ENCODE results near the gene PHETA2.

PHETA2 gene, protein sequence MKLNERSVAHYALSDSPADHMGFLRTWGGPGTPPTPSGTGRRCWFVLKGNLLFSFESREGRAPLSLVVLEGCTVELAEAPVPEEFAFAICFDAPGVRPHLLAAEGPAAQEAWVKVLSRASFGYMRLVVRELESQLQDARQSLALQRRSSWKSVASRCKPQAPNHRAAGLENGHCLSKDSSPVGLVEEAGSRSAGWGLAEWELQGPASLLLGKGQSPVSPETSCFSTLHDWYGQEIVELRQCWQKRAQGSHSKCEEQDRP

DNA sequence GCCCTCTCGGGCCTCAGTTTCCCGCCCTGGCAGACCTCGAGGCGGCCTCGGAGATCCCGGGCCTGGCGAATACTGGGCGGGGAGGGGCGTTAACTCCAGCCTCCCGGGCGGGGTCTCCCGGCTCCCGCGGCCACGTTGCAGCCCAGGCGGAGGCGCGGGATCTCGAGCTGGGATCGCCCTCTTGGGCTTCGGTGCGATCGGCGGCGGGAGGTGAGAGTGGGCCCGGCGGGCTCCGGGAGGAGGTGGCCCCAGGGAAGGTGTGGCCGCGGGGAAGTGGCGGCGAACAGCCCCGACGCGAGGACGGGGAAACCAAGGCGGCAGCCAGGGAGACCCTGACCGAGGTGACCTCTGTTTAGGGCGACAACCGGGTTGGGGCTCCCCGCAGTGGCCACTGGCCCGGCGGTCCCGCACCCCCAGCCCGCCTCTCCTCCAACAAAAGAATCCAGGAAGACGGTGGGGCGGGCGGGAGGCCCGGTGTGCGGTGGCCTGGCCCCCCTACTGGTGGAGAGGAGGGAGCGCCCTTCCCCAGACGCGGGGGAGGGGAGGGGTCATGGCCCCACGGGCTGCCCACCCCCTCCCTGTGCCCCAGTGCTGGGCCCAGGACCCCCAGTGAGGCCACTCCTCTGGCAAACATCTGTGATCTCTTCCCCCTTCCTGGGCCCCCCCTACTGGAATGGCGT, at the start of gene PHETA2:
Gene PHETA2, plus strand, starts transcription at position 117 of the 680 bp plus-strand sequence. CDS start 3,046 bp downstream, outside the sequence.
- TF ChIP-seq, protein P1, sequence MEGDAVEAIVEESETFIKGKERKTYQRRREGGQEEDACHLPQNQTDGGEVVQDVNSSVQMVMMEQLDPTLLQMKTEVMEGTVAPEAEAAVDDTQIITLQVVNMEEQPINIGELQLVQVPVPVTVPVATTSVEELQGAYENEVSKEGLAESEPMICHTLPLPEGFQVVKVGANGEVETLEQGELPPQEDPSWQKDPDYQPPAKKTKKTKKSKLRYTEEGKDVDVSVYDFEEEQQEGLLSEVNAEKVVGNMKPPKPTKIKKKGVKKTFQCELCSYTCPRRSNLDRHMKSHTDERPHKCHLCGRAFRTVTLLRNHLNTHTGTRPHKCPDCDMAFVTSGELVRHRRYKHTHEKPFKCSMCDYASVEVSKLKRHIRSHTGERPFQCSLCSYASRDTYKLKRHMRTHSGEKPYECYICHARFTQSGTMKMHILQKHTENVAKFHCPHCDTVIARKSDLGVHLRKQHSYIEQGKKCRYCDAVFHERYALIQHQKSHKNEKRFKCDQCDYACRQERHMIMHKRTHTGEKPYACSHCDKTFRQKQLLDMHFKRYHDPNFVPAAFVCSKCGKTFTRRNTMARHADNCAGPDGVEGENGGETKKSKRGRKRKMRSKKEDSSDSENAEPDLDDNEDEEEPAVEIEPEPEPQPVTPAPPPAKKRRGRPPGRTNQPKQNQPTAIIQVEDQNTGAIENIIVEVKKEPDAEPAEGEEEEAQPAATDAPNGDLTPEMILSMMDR (IDR thresholded peaks at IDR 0.05; ENCODE audit: extremely low read depth, insufficient read depth, missing control alignments), result peak; percentile 58
- in situ Hi-C loops (cut with MboI; ENCODE audit: low pct_unique_long_range_greater_than_20kb, low sequenced_read_pairs, unreplicated experiment), result loop anchor here (10.0 kb wide), 1 partner anchor 89 kb away; no protein-coding TSS in a partner anchor
- DNase-seq (ENCODE audit: low spot score), result peak; percentile 58

DNA sequence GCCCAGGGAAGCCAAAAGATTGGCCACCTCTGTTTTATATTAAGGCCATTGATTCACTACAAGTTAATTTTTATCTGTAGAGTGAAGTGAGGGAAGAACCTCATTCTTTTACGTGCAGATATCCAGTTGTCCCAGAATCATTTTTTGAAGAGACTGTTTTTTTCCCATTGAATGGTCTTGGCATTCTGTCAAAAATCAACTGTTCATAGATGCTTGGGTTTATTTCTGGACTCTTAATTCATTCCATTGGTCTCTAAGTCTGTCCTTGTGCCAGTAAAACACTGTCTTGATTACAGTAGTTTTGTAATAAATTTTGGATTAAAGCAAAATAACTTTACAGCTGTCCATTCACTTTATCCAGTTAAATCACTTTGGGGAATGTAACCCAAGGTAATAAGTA, 48.6 kb upstream of the PHETA2 start:
- in situ Hi-C loops (cut with MboI; ENCODE audit: low pct_unique_long_range_greater_than_20kb, low sequenced_read_pairs, unreplicated experiment), result no loop called here
- DNase-seq (ENCODE audit: low spot score), result no peak
- TF ChIP-seq, protein P1 (IDR thresholded peaks at IDR 0.05; ENCODE audit: extremely low read depth, insufficient read depth, missing control alignments), result no peak

DNA sequence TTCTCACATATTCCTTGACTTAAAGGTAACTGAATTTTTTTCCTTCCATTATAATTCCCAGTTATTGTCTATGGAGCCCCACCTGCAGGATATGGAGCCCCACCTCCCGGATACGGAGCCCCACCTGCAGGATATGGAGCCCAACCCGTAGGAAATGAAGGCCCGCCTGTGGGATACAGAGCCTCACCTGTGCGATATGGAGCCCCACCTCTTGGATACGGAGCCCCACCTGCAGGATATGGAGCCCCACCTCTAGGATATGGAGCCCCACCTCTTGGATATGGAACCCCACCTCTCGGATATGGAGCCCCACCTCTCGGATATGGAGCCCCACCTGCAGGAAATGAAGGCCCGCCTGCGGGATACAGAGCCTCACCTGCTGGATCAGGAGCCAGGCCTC, 47.3 kb upstream of the PHETA2 start:
- DNase-seq (ENCODE audit: low spot score), result no peak
- TF ChIP-seq, protein P1 (IDR thresholded peaks at IDR 0.05; ENCODE audit: extremely low read depth, insufficient read depth, missing control alignments), result no peak
- in situ Hi-C loops (cut with MboI; ENCODE audit: low pct_unique_long_range_greater_than_20kb, low sequenced_read_pairs, unreplicated experiment), result no loop called here

DNA sequence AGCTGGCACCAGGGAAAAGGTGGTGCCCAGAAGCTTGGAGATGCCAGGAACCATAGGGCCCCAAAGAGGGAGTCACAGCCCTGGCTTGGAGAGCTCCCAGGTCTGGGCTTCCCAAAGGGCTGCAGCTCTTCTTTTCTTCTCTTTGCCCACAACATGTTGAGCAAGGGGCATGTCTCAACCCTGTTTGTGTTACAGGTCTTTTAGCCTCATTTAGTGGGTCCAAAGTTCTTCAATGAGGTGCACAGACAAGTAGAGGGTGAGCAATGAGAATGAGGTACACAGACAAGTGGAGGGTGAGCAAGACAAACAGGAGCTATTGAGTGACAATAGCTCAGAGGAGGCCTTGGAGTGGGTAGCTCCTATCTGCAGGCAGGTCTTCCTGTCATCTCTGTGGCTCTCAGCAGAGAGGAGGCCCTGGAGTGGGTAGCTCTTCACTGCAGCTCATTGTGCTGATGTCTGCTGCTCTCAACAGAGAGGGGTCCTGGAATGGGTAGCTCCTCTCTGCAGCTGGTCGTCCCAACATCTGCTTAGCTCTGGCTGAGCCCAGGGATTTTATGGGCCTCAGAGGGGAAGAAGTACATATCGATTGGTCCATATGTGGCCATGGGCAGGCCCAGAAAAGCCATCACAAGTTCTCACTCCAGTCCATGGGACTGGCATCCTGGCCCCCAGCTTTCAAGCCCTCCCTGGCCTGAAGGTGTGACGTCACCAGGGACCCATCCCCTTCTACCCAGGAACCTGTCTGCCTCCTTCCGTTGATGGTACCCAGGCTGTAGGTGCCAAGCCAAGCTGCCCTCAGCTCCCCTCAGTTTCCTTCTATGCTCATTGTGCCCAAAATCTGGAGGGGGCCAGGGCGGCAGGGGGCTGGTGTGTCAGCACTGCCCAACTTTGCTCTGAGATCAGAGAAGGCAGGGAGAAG, 40.5 kb upstream of the PHETA2 start:
- no peak for DNase-seq (ENCODE audit: low spot score)
- TF ChIP-seq, protein P1 (IDR thresholded peaks at IDR 0.05; ENCODE audit: extremely low read depth, insufficient read depth, missing control alignments), result no peak
- in situ Hi-C loops (cut with MboI; ENCODE audit: low pct_unique_long_range_greater_than_20kb, low sequenced_read_pairs, unreplicated experiment), result no loop called here

DNA sequence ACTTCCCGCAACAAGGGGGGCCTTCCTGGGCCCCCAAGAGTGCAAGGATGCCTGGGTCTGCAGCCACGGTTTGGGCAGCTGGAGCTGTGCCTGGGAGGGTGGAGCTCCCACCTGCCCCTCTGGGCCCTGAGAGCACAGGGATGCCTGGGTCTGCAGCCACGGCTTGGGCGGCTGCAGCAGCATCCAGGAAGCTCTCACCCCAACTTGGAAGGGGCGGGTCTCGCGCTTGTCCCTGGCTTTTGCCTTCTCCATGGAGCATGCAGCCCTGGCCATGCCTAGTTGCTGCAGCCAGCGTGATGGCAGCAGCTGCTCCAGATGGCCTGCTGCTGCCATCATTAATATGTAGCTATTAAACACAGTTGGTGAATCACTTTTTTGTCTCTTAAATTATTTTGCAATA, 38.8 kb upstream of the PHETA2 start:
- in situ Hi-C loops (cut with MboI; ENCODE audit: low pct_unique_long_range_greater_than_20kb, low sequenced_read_pairs, unreplicated experiment), result no loop called here
- TF ChIP-seq, protein P1 (IDR thresholded peaks at IDR 0.05; ENCODE audit: extremely low read depth, insufficient read depth, missing control alignments), result no peak
- DNase-seq (ENCODE audit: low spot score), result no peak

DNA sequence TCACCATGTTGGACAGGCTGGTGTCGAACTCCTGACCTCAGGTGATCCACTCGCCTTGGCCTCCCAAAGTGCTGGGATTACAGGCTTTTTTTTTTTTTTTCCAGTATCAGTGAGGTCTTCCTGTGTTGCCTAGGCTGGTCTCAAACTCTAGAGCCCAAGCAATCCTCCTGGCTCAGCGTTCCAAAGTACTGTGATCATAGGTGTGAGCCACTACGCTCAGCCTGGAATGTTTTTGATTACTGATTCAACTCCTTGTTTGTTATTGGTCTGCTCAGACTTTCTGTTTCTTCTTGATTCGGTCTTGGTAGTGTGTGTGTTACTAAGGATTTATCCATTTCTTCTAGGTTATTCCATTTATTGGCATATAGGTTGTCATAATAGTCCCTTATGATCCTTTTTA, 34.8 kb upstream of the PHETA2 start:
- TF ChIP-seq, protein P1 (IDR thresholded peaks at IDR 0.05; ENCODE audit: extremely low read depth, insufficient read depth, missing control alignments), result no peak
- in situ Hi-C loops (cut with MboI; ENCODE audit: low pct_unique_long_range_greater_than_20kb, low sequenced_read_pairs, unreplicated experiment), result no loop called here
- no peak for DNase-seq (ENCODE audit: low spot score)

Data from GM13977 (cell line).